Skeletal muscle satellite cell (primary cell): Measurements from ENCODE around the gene CENPU.
"Not testable (repeated sequence)": the region's sequence is repeated elsewhere in the genome, so short reads cannot be mapped to it uniquely, and the experiment has no call there.

Experiments used
- H3K27me3 ChIP-seq: 2 replicates; pipeline ENCODE4 v1.7.0; 2013; ENCODE audit warnings: low read length; ENCODE audit not compliant: control insufficient read depth, insufficient read depth
- H3K36me3 ChIP-seq: 2 replicates; pipeline ENCODE4 v1.7.0; 2013; ENCODE audit warnings: mild to moderate bottlenecking, control low read depth, low read length; ENCODE audit not compliant: insufficient read depth
- H3K4me1 ChIP-seq: 2 replicates; pipeline ENCODE4 v1.7.0; 2013; ENCODE audit warnings: low read length; ENCODE audit not compliant: control insufficient read depth, insufficient read depth
- H3K4me2 ChIP-seq: 2 replicates; pipeline ENCODE4 v1.7.0; 2013; ENCODE audit warnings: mild to moderate bottlenecking, low read length
- H3K4me3 ChIP-seq: 2 replicates; pipeline ENCODE4 v1.7.0; 2013; ENCODE audit warnings: low read length
- H3K9ac ChIP-seq: 2 replicates; pipeline ENCODE4 v1.7.0; 2013; ENCODE audit warnings: mild to moderate bottlenecking, low read depth, low read length, moderate library complexity
- H3K9me3 ChIP-seq: replicated peaks from 2 replicates; pipeline ENCODE4 v1.7.0; 2013; ENCODE audit warnings: mild to moderate bottlenecking, control low read depth, low read length

The CENPU gene

GRCh38 chr4:184748251-184748652 lies 14.4 kb upstream of the CENPU start:
- Histone ChIP-seq H3K36me3 (no peaks in the 10 kb centered on the region), H3K9ac (no peak overlapping the region), H3K9me3 (no peaks in the 10 kb centered on the region), H3K27me3 (no peaks in the 10 kb centered on the region), H3K4me1 (peaks cover 27% of the 10 kb centered on the region), H3K4me3 (no peak overlapping the region), H3K4me2 (no peak overlapping the region)

GRCh38 chr4:184747034-184747830 lies 13.3 kb upstream of the CENPU start:
- H3K4me3 ChIP-seq: no peak overlapping the region
- peaks cover 27% of the 10 kb centered on the region for H3K4me1 ChIP-seq
- H3K27me3 ChIP-seq: no peaks in the 10 kb centered on the region
- H3K9ac ChIP-seq: peak overlapping the region; percentile 8
- no peaks in the 10 kb centered on the region for H3K9me3 ChIP-seq
- peak overlapping the region; percentile 56 for H3K4me2 ChIP-seq
- H3K36me3 ChIP-seq: no peaks in the 10 kb centered on the region

- H3K4me2 ChIP-seq: peak overlapping the region; percentile 56
- no peak overlapping the region for H3K4me3 ChIP-seq
- H3K9me3 ChIP-seq: no peaks in the 10 kb centered on the region
- no peaks in the 10 kb centered on the region for H3K36me3 ChIP-seq
- peak overlapping the region; percentile 55 for H3K9ac ChIP-seq
- no peaks in the 10 kb centered on the region for H3K27me3 ChIP-seq
- peaks cover 23% of the 10 kb centered on the region for H3K4me1 ChIP-seq
Measured at GRCh38 chr4:184745831-184746795, 12.2 kb upstream of the CENPU start.

GRCh38 chr4:184744236-184744635 lies 10.3 kb upstream of the CENPU start:
- no peak overlapping the region for H3K4me2 ChIP-seq
- H3K36me3 ChIP-seq: no peaks in the 10 kb centered on the region
- peaks cover 23% of the 10 kb centered on the region for H3K4me1 ChIP-seq
- H3K9me3 ChIP-seq: no peaks in the 10 kb centered on the region
- H3K9ac ChIP-seq: no peak overlapping the region
- no peak overlapping the region for H3K4me3 ChIP-seq
- no peaks in the 10 kb centered on the region for H3K27me3 ChIP-seq

GRCh38 chr4:184743650-184744049 lies 9.8 kb upstream of the CENPU start:
- no peaks in the 10 kb centered on the region for H3K9me3 ChIP-seq
- H3K4me3 ChIP-seq: no peak overlapping the region
- no peaks in the 10 kb centered on the region for H3K27me3 ChIP-seq
- no peak overlapping the region for H3K9ac ChIP-seq
- H3K36me3 ChIP-seq: no peaks in the 10 kb centered on the region
- no peak overlapping the region for H3K4me2 ChIP-seq
- H3K4me1 ChIP-seq: peaks cover 23% of the 10 kb centered on the region

- H3K4me3 ChIP-seq, H3K4me1 ChIP-seq, H3K9me3 ChIP-seq: not testable (repeated sequence)
Measured at GRCh38 chr4:184741651-184742050, 7.8 kb upstream of the CENPU start.

GRCh38 chr4:184740980-184741391 lies 7.1 kb upstream of the CENPU start:
- no peak overlapping the region for H3K4me2 ChIP-seq
- H3K36me3 ChIP-seq: no peaks in the 10 kb centered on the region
- no peak overlapping the region for H3K9ac ChIP-seq
- H3K27me3 ChIP-seq: no peaks in the 10 kb centered on the region
- H3K9me3 ChIP-seq: no peaks in the 10 kb centered on the region
- H3K4me3 ChIP-seq: no peak overlapping the region
- H3K4me1 ChIP-seq: peaks cover 2% of the 10 kb centered on the region

More at GRCh38 chr4:184741651-184742050, 7.8 kb upstream of the CENPU start:
- H3K4me2 ChIP-seq, H3K36me3 ChIP-seq, H3K27me3 ChIP-seq, H3K9ac ChIP-seq: not testable (repeated sequence)

- H3K4me2 ChIP-seq, H3K9ac ChIP-seq, H3K9me3 ChIP-seq, H3K4me3 ChIP-seq, H3K27me3 ChIP-seq, H3K4me1 ChIP-seq, H3K36me3 ChIP-seq: not testable (repeated sequence)
Measured at GRCh38 chr4:184739575-184739974, 5.7 kb upstream of the CENPU start.

GRCh38 chr4:184734758-184735157 lies 862 bp upstream of the CENPU start:
- Histone ChIP-seq H3K4me2 (peak overlapping the region; percentile 90), H3K4me3 (peak overlapping the region; percentile 81), H3K4me1 (peaks cover 12% of the 10 kb centered on the region), H3K36me3 (no peaks in the 10 kb centered on the region), H3K9ac (peak overlapping the region; percentile 72), H3K9me3 (no peaks in the 10 kb centered on the region), H3K27me3 (no peaks in the 10 kb centered on the region)

GRCh38 chr4:184732126-184732525 lies 1.8 kb downstream of the CENPU start:
- H3K9ac ChIP-seq: peak overlapping the region; percentile 82

GRCh38 chr4:184731056-184731455 lies 2.8 kb downstream of the CENPU start:
- H3K9me3 ChIP-seq: no peaks in the 10 kb centered on the region
- no peaks in the 10 kb centered on the region for H3K27me3 ChIP-seq
- no peak overlapping the region for H3K4me2 ChIP-seq
- H3K36me3 ChIP-seq: peaks cover 5% of the 10 kb centered on the region
- no peak overlapping the region for H3K9ac ChIP-seq
- H3K4me1 ChIP-seq: peaks cover 12% of the 10 kb centered on the region
- H3K4me3 ChIP-seq: no peak overlapping the region

More at GRCh38 chr4:184732126-184732525, 1.8 kb downstream of the CENPU start:
- Histone ChIP-seq H3K4me1 (peaks cover 12% of the 10 kb centered on the region), H3K36me3 (peaks cover 5% of the 10 kb centered on the region), H3K27me3 (no peaks in the 10 kb centered on the region), H3K9me3 (no peaks in the 10 kb centered on the region), H3K4me3 (peak overlapping the region; percentile 81), H3K4me2 (peak overlapping the region; percentile 94)
